IMR-90 (cell line): ENCODE results near the gene RGMA. TPM values are rescaled to one million over a fixed set of nuclear protein-coding genes. Genes with fewer than 3 reads are reported as not detected.

Experiments used
- ATAC-seq: fragments of 200-7000 bp; cut with Tn5 transposase; 2 replicates; pipeline ENCODE4 v1.9.1; 2020; ENCODE audit warnings: low read depth, mild to moderate bottlenecking, moderate library complexity
- BruUV-seq: library from RNA; stranded (reverse); fragments of 400-500 nt; replicated peaks from 2 replicates; lab custom pipeline; 2021; lab: Mats Ljungman, UMichigan
- CTCF ChIA-PET: fragments of 300-600 bp; formaldehyde crosslinking; extraction: SDS; loops from one replicate; lab custom pipeline; 2021; ENCODE audit warnings: antibody characterized with exemption; lab: Yijun Ruan, JAX
- POLR2A ChIA-PET: fragments of 300-600 bp; sonication (Branson Sonifier 250); formaldehyde crosslinking; loops from one replicate; lab custom pipeline; 2022; ENCODE audit warnings: antibody characterized with exemption; ENCODE audit not compliant: unreplicated experiment; lab: Charles Lee
- DNase-seq: peaks from one replicate; pipeline ENCODE4 v3.0.0; 2013
- H2AFZ ChIP-seq: replicated peaks from 2 replicates; pipeline ENCODE3; 2013; ENCODE audit warnings: low read length, mild to moderate bottlenecking; ENCODE audit not compliant: poor library complexity
- H2AK5ac ChIP-seq: 2 replicates; pipeline ENCODE4 v1.6.1; 2013; ENCODE audit warnings: low read depth, low read length, inconsistent platforms
- H2AK9ac ChIP-seq: replicated peaks from 2 replicates; pipeline ENCODE3; 2013; ENCODE audit warnings: mild to moderate bottlenecking, low read depth, low read length, moderate library complexity; ENCODE audit not compliant: poor library complexity
- H2BK120ac ChIP-seq: 2 replicates; pipeline ENCODE4 v1.6.1; 2013; ENCODE audit warnings: low read depth, low read length, inconsistent platforms
- H2BK15ac ChIP-seq: 3 replicates; pipeline ENCODE4 v1.6.1; 2013; ENCODE audit warnings: low read depth, low read length, inconsistent platforms
- H2BK20ac ChIP-seq: 2 replicates; pipeline ENCODE4 v1.6.1; 2013; ENCODE audit warnings: low read depth, mild to moderate bottlenecking, inconsistent platforms, low read length, moderate library complexity
- H2BK5ac ChIP-seq: 2 replicates; pipeline ENCODE4 v1.6.1; 2013; ENCODE audit warnings: mild to moderate bottlenecking, low read depth, low read length, inconsistent platforms; ENCODE audit not compliant: poor library complexity, severe bottlenecking
- H3K14ac ChIP-seq: replicated peaks from 2 replicates; pipeline ENCODE4 v1.6.1; 2013; ENCODE audit warnings: low read depth, low read length, inconsistent platforms
- H3K18ac ChIP-seq: 2 replicates; pipeline ENCODE4 v1.6.1; 2013; ENCODE audit warnings: low read depth, low read length, control low read depth
- H3K23ac ChIP-seq: 2 replicates; pipeline ENCODE4 v1.6.1; 2013; ENCODE audit warnings: low read depth, low read length, inconsistent platforms
- H3K27ac ChIP-seq: 2 replicates; pipeline ENCODE4 v1.5.1; 2013; ENCODE audit warnings: mild to moderate bottlenecking, control low read depth, low read length; ENCODE audit not compliant: insufficient read depth
- H3K27me3 ChIP-seq: 2 replicates; pipeline ENCODE4 v1.6.1; 2013; ENCODE audit warnings: low read length; ENCODE audit not compliant: control insufficient read depth, insufficient read depth
- H3K36me3 ChIP-seq: 2 replicates; pipeline ENCODE4 v1.6.1; 2013; ENCODE audit warnings: low read length, mixed read lengths; ENCODE audit not compliant: control insufficient read depth, insufficient read depth
- H3K4ac ChIP-seq: 2 replicates; pipeline ENCODE4 v1.6.1; 2013; ENCODE audit warnings: low read depth, low read length, inconsistent platforms
- H3K4me1 ChIP-seq: 2 replicates; pipeline ENCODE4 v1.6.1; 2013; ENCODE audit warnings: low read length, mixed read lengths; ENCODE audit not compliant: control insufficient read depth, insufficient read depth
- H3K4me2 ChIP-seq: 2 replicates; pipeline ENCODE4 v1.6.1; 2013; ENCODE audit warnings: low read depth, mild to moderate bottlenecking, control low read depth, low read length, moderate library complexity
- H3K4me3 ChIP-seq: 2 replicates; pipeline ENCODE4 v1.5.1; 2013; ENCODE audit warnings: low read depth, mild to moderate bottlenecking, control low read depth, low read length, moderate library complexity; ENCODE audit not compliant: insufficient read depth
- H3K56ac ChIP-seq: 2 replicates; pipeline ENCODE4 v1.6.1; 2013; ENCODE audit warnings: low read length, inconsistent platforms; ENCODE audit not compliant: insufficient read depth; ENCODE audit errors: extremely low read depth
- H3K79me1 ChIP-seq, 2 experiments: 2 replicates each; pipeline ENCODE4 v1.6.1; 2013; ENCODE audit warnings: low read length in 2 of 2, inconsistent platforms in 1 of 2, low read depth in 1 of 2
- H3K9ac ChIP-seq: 2 replicates; pipeline ENCODE4 v1.6.1; 2013; ENCODE audit warnings: low read depth, low read length, control low read depth
- H3K9me1 ChIP-seq: 2 replicates; pipeline ENCODE4 v1.6.1; 2013; ENCODE audit warnings: low read length, inconsistent platforms; ENCODE audit not compliant: insufficient read depth
- H3K9me3 ChIP-seq: 2 replicates; pipeline ENCODE4 v1.6.1; 2013; ENCODE audit warnings: low read length; ENCODE audit not compliant: control insufficient read depth, insufficient read depth
- H4K20me1 ChIP-seq: 2 replicates; pipeline ENCODE4 v1.6.1; 2013; ENCODE audit warnings: low read length, inconsistent platforms; ENCODE audit not compliant: insufficient read depth
- H4K5ac ChIP-seq: 2 replicates; pipeline ENCODE4 v1.6.1; 2013; ENCODE audit warnings: mild to moderate bottlenecking, low read depth, low read length, control low read depth
- H4K8ac ChIP-seq, 2 experiments: 2 replicates each; pipeline ENCODE4 v1.6.1; 2013; ENCODE audit warnings: low read depth in 2 of 2, low read length in 2 of 2, control low read depth in 1 of 2, inconsistent platforms in 1 of 2
- H4K91ac ChIP-seq: 2 replicates; pipeline ENCODE4 v1.6.1; 2013; ENCODE audit warnings: low read depth, low read length, inconsistent platforms; ENCODE audit not compliant: insufficient read depth
- BHLHE40 ChIP-seq: fragments of 150-350 bp; IDR thresholded peaks from 2 replicates; pipeline ENCODE4 v1.6.1; 2016; ENCODE audit warnings: mild to moderate bottlenecking, low read depth, low read length
- CEBPB ChIP-seq: IDR thresholded peaks from 2 replicates; pipeline ENCODE4 v1.6.1; 2012; ENCODE audit warnings: low read depth, low read length, improper control_type of control experiment
- FOS ChIP-seq: fragments of 150-350 bp; IDR thresholded peaks from 2 replicates; pipeline ENCODE4 v1.6.1; 2016; ENCODE audit warnings: low read depth, low read length
- MAFK ChIP-seq: IDR thresholded peaks from 2 replicates; pipeline ENCODE4 v1.6.1; 2012; ENCODE audit warnings: low read depth, low read length, improper control_type of control experiment
- MAZ ChIP-seq: IDR thresholded peaks from 2 replicates; pipeline ENCODE4 v1.6.1; 2012; ENCODE audit warnings: low read depth, mild to moderate bottlenecking, low read length, improper control_type of control experiment, moderate library complexity, borderline replicate concordance
- NFE2L2 ChIP-seq: fragments of 150-350 bp; IDR thresholded peaks from 2 replicates; pipeline ENCODE4 v1.6.1; 2016; ENCODE audit warnings: low read depth, mild to moderate bottlenecking, low read length
- POLR2A ChIP-seq: IDR thresholded peaks from 2 replicates; pipeline ENCODE4 v1.6.1; 2012; ENCODE audit warnings: mild to moderate bottlenecking, low read depth, low read length
- RAD21 ChIP-seq: IDR thresholded peaks from 2 replicates; pipeline ENCODE4 v1.6.1; 2012; ENCODE audit warnings: low read length, improper control_type of control experiment
- RCOR1 ChIP-seq: IDR thresholded peaks from 2 replicates; pipeline ENCODE4 v1.6.1; 2012; ENCODE audit warnings: mild to moderate bottlenecking, low read length, improper control_type of control experiment; ENCODE audit not compliant: insufficient replicate concordance
- RFX5 ChIP-seq: IDR thresholded peaks from 2 replicates; pipeline ENCODE4 v1.8.0; 2012; ENCODE audit warnings: low read depth, mild to moderate bottlenecking, low read length, moderate library complexity
- WGBS, 2 experiments: methylation state at CpG; one replicate each; pipeline versions ENCODE4 v1.1.5 to v1.1.7; 2013; ENCODE audit warnings: missing lambda C conversion rate in 2 of 2; ENCODE audit not compliant: insufficient read length in 1 of 2; ENCODE audit errors: extremely low coverage in 2 of 2; 5-methylcytosine and 5-hydroxymethylcytosine counted together
- dilution Hi-C: fragments of 300-500 bp; cut with HindIII; formaldehyde crosslinking; loops from one replicate; pipeline ENCODE4 v1.14.3; 2018; ENCODE audit warnings: low sequenced_read_pairs; ENCODE audit not compliant: unreplicated experiment
- in situ Hi-C: fragments of 300-500 bp; cut with MboI; formaldehyde crosslinking; loops from 3 replicates; pipeline ENCODE4 v1.14.3; 2019; ENCODE audit warnings: low sequenced_read_pairs, inconsistent platforms, mixed read lengths
- intact Hi-C: fragments of 100-400 bp; cut with micrococcal nuclease; formaldehyde crosslinking; loops from 2 replicates; pipeline ENCODE4 v1.10.0; 2022
- polyA plus RNA-seq, 3 experiments: library from polyadenylated mRNA; depleted of rRNA; stranded (reverse); fragments of >200 nt; gene quantifications; 2 replicates each; pipeline ENCODE4 v1.2.3, GENCODE V29; 2012; ENCODE audit warnings: low replicate concordance in 1 of 3
- total RNA-seq: library from RNA; depleted of rRNA; stranded (reverse); fragments of >200 nt; gene quantifications from 2 replicates; pipeline ENCODE4 v1.2.3, GENCODE V29; 2012
- TF ChIP-seq, protein P1 (sequence below): fragments of 150-350 bp; IDR thresholded peaks from 2 replicates; pipeline ENCODE4 v1.6.1; 2017; ENCODE audit warnings: mild to moderate bottlenecking, antibody characterized with exemption, low read length, low read depth
- TF ChIP-seq, protein P2 (sequence below): conservative IDR thresholded peaks from 2 replicates; pipeline ENCODE4 v1.5.1; 2012; ENCODE audit warnings: mild to moderate bottlenecking, low read depth, low read length, improper control_type of control experiment

Gene RGMA
- total and polyA plus RNA-seq, 2 of the 4 experiments (the other 2 are of a cell fraction): 0.18 to 0.26 TPM

DNA sequence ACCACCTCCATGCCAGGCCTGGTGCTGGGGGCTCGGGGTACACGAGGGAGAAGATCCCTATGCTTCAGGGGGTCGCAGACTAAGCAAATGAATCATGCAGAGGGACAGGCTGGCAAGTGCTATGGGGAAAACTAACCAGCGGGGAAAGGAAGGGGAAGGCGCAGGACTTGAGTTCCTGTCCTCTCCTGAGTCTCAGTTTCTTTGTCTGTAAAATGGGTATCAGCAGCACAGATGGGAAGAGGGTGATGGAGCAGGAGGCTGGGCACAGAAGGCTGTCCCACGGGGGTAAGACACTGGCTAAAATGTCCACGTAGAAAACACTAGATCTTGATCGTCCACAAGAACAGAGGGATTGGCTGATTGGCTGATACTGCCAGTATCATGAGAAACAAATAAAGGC, 39.8 kb downstream of the RGMA start:
- Histone ChIP-seq H3K9ac (no peak overlapping the region), H4K5ac (no peak overlapping the region), H2BK20ac (no peak overlapping the region), H3K4me2 (no peak overlapping the region), H3K36me3 (no peaks in the 10 kb centered on the region), H3K23ac (no peak overlapping the region), H3K27me3 (peaks cover 4% of the 10 kb centered on the region; the same call in 1 of the 2 replicates), H2AK9ac (no peak overlapping the region), H4K20me1 (no peaks in the 10 kb centered on the region), H3K4me3 (no peak overlapping the region), H2BK5ac (no peak overlapping the region), H4K8ac (no peak overlapping the region), H3K56ac (no peak overlapping the region), H3K14ac (no peak overlapping the region), H2AFZ (no peak overlapping the region), H2AK5ac (no peak overlapping the region), H3K9me1 (no peaks in the 10 kb centered on the region), H3K18ac (no peak overlapping the region), H2BK15ac (no peak overlapping the region), H2BK120ac (no peak overlapping the region), H4K91ac (no peak overlapping the region), H3K4me1 (no peaks in the 10 kb centered on the region), H3K4ac (no peak overlapping the region), H3K27ac (no peak overlapping the region), H3K9me3 (peaks cover 3% of the 10 kb centered on the region; the same call in 1 of the 2 replicates), H3K79me1 (no peaks in the 10 kb centered on the region)
- intact Hi-C loops: no loop called here
- no peak for ATAC-seq
- in situ Hi-C loops: no loop called here
- dilution Hi-C loops: no loop called here
- CTCF ChIA-PET: no interaction called here
- POLR2A ChIA-PET: no interaction called here
- BruUV-seq: no TSS peak
- WGBS, 2 experiments: 81% methylated on average over 5 of the region's 8 CpGs; no CpG with 5 or more reads in 1 of the 2 experiments
- DNase-seq: no peak
- TF ChIP-seq RCOR1: no peak
- no peak for TF ChIP-seq POLR2A
- TF ChIP-seq CEBPB: no peak
- no peak for TF ChIP-seq MAZ
- TF ChIP-seq MAFK: no peak
- TF ChIP-seq RFX5: no peak
- TF ChIP-seq, protein P1, sequence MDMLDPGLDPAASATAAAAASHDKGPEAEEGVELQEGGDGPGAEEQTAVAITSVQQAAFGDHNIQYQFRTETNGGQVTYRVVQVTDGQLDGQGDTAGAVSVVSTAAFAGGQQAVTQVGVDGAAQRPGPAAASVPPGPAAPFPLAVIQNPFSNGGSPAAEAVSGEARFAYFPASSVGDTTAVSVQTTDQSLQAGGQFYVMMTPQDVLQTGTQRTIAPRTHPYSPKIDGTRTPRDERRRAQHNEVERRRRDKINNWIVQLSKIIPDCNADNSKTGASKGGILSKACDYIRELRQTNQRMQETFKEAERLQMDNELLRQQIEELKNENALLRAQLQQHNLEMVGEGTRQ: no peak
- TF ChIP-seq, protein P2, sequence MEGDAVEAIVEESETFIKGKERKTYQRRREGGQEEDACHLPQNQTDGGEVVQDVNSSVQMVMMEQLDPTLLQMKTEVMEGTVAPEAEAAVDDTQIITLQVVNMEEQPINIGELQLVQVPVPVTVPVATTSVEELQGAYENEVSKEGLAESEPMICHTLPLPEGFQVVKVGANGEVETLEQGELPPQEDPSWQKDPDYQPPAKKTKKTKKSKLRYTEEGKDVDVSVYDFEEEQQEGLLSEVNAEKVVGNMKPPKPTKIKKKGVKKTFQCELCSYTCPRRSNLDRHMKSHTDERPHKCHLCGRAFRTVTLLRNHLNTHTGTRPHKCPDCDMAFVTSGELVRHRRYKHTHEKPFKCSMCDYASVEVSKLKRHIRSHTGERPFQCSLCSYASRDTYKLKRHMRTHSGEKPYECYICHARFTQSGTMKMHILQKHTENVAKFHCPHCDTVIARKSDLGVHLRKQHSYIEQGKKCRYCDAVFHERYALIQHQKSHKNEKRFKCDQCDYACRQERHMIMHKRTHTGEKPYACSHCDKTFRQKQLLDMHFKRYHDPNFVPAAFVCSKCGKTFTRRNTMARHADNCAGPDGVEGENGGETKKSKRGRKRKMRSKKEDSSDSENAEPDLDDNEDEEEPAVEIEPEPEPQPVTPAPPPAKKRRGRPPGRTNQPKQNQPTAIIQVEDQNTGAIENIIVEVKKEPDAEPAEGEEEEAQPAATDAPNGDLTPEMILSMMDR: no peak
- TF ChIP-seq BHLHE40: no peak
- TF ChIP-seq RAD21: no peak
- TF ChIP-seq FOS: no peak
- TF ChIP-seq NFE2L2: no peak
